HG03139 (cell line): ENCODE data around the gene PPIL3.
A peak's percentile ranks its signal among the peaks of the same experiment; 100 is the strongest.
"Not testable (repeated sequence)": the region's sequence is repeated elsewhere in the genome, so short reads cannot be mapped to it uniquely, and the experiment has no call there.

ENCODE experiments used
- ATAC-seq: cut with Tn5 transposase; IDR thresholded peaks from one replicate; pipeline ENCODE4 v1.9.1; 2021; ENCODE audit not compliant: unreplicated experiment

Gene PPIL3

DNA sequence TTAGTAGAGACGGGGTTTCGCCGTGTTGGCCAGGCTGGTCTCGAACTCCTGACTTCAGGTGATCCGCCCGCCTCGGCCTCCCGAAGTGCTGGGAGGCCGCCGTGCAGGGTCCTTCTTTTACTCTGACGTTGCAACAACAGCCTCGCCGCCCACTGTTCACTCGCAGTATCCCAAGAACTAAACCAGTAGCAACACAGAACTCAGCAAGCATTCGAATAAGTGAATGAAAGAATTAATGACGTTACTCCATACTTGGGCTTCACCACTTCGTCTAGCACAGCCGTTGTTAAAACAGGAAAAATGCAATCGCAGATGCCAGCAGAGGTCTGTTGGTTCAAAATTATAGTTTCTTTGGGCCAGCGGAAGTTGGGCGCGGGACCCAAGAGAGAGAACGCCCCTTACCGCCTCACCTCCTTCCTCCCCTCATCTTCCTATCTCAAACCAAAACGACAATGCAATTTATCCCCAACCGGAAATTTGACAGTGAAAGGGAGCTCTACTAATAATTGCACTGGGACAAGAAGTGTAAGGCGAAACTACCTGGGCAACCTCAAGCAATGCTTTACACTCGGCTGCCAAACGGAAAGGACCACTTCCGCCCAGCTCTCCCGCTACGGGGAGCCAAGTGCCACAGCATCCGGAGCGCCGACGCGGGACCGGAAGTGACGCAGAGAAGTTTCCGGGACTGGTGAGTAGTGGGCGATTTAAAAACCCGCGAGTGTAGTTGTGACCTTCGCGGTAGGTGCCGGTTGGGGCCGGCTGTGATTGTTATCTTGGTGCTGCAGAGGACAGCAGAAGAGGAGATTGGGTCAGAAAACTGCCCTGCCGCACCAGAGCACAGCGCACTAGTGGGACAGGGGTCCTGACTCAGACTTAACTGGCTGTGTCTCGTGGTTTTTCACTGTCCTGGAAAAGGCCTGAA, at the start of gene PPIL3, which contains the start of gene NIF3L1:
Gene PPIL3 (minus strand): TSS at position 374 of the 922 bp plus-strand sequence. CDS start 1,462 bp downstream, outside the sequence.
Gene NIF3L1 (plus strand): TSS at position 668 of the 922 bp plus-strand sequence. CDS start 2,573 bp downstream, outside the sequence.
- peak; percentile 89 for ATAC-seq

DNA sequence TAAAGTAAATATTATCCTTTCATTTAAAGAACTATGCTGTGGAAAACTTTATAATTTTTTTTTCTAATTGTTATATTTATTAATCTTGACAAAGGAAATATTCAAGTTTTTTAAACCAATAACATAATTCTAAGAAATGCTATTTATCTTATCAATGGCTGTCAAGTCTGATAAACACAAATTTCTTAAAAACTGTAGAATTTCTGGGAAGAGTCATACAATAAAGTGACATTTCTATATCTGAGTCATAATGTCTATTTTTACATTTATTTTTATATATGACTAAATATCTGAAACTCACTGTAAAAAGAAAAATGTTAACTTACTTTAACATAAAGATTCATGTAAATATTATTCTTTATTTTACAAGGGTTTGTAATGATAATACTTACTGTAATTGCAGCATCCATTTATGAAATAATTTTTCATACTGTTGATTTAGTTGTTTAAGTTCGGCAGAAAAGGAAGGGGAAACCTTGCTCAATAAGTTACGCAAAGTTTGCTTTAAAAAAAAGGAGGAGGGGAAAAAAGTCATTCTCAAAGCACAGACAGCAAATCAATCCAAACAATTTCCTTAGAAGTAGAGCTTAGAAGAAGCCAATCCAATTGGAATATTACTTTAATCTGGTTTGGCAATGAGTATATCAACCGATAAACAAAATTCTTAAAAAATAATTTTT, 42.2 kb upstream of the PPIL3 start:
- no peak for ATAC-seq

GRCh38 chr2:200929334-200930249, 40.7 kb upstream of the PPIL3 start:
- ATAC-seq, result no peak

DNA sequence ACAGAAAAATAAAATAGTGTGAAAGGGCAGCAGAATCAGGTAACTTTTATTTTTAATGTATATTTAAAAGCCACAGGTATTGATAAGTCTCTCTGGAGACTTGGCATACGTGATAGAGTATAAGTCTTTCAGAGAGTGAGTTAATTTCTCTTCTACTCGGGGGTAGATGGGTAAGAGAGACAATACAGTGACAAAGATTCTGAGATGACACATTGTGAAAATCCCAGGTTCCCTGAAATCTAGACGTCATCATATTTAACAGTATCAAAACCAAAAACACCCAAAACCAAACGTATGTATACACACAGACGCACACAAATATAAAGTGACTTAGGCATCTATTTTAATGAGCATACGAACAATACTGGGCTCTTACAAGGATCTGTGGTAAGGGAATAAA, 33.6 kb upstream of the PPIL3 start:
- no peak for ATAC-seq

DNA sequence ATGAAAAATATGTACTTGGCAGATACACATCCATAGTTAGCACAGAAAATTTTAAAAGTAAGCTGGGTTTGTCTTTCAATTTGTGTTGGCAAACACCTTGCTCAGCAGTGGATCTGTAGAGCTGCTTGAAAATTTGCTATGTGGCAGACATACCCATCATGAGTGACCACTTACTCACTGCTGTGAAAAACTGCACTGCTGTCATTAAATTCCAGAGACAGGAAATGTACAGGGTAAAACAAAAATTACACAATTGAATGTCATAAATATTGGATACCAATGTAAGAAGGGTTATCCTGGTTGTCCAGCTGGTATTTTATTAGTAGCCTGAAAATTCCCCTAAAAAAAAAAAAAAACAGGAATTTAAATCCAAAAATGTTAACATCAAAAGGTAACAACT, 24.8 kb upstream of the PPIL3 start:
- no peak for ATAC-seq

GRCh38 chr2:200909958-200910357, 21.1 kb upstream of the PPIL3 start:
- ATAC-seq, result no peak

DNA sequence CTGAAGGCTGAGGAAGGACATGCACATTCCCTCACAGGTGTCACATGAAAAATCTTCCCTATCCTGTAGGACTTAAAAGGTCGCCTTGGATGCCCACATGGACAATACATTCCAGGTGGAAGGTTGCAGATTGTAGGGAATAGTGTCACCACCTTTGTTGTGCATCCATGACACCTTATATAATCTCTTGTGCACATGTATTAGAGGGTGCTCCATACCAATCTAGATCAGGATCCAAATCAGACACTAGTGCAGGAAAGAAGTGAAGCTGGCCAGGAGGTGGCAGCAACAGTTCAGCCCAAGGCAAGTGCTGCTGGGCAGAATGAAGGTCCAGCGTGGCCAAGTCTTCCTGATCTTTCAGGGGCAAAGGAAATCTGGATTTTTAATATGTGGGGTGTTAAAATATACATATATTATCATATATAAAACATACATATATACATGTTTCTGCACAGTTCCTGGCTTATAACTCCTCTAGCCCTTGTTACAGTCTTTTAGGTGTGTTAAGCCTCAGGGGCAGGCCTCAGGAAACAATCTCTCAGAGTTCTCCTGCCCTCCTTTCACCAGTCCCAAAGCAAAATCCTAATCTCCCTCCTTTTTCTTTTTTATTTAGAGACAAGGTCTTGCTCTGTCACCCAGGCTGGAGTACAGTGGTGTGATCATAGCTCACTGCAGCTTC, 16.9 kb upstream of the PPIL3 start:
- ATAC-seq, result no peak

GRCh38 chr2:200901459-200902072, 12.7 kb upstream of the PPIL3 start:
- peak; percentile 98 for ATAC-seq

DNA sequence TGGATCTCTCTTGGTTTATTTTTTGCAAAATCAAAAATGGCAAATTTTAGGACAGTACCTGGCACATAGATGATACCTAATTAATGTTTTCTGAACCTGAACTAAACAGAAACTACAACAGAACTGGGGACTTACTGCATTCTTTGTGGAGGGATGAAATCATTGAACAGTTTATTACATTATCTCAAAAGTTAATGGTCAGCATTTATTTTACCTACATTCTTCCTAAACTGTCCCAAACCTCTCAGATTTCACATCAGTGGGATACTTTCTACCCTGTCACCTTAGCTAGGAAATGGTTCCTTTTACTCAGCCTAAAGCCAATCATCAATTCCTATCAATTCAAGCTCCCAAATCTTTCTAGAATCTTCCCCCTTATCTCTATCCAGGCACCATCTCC, 10.6 kb upstream of the PPIL3 start:
- ATAC-seq, result no peak

DNA sequence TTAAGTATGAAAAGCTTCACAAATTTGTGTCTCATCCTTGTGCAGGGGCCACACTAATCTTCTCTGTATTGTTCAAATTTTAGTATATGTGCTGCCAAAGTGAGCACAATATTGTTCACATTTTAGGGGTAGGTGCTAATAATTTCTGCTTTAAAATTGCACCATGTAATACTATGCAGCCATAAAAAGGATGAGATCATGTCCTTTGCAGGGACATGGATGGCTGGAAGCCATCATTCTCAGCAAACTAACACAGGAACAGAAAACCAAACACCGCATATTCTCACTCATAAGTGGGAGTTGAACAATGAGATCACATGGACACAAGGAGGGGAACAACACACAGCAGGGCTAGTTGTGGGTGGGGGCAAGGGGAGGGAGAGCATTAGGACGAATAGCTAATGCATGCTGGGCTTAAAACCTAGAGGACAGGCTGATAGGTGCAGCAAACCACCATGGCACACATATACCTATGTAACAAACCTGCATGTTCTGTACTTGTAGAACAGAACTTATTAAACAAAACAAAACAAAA, 7.1 kb downstream of the PPIL3 start:
- ATAC-seq, result not testable (repeated sequence)

GRCh38 chr2:200878289-200878880, 10.5 kb downstream of the PPIL3 start:
- no peak for ATAC-seq

DNA sequence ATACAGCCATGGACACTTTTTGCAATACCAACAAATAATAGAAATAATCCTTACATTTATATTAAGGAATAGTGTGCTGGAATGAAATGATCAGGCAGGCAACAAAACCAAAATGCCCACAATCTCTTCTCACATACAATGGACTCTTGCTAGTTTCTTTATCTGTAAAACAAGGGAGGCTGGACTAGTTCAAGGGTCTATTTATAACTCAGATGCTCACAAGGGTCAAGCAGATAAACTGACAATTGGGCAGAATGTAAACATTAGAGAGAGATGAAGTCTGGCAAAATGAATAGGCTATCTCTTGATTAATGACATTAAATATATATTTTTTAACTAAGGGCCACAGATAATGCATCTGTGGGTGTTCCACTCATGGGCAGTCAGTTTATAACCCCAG, 11.4 kb downstream of the PPIL3 start:
- ATAC-seq, result no peak

DNA sequence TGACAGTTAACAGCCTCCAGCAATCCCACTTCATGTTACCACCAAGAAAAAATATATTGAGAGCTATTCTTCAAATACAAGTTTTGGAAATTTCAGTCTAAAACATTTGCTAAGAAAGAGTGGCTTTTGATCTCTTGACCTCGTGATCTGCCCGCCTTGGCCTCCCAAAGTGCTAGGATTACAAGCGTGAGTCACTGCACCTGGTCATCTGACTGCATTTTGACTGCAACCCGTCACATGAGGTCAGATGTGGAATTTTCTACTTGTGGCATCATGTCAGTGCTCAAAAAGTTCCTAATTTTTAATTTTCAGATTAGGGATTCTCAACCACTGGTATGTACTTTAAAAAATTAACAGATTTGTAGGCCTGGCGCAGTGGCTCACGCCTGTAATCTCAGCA, 15.3 kb downstream of the PPIL3 start:
- ATAC-seq, result no peak

DNA sequence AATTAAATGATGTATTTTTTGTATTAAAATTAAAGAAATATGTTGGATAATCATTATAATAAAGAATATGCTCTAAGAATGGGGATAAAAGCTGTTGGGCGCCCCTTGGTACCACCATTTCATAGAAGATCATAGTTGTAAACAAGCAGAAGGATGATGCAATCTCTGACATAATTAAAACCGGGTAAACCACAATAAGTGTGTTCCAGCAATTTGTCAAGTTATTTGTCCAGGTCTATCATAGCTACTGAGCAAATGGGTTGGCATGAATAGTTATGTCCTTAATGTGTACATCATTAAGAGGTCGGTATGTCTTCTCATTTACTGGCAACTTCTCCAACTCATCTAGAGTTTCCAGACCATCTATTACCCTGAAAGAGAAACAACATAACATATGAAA, 17.7 kb downstream of the PPIL3 start:
- ATAC-seq, result no peak

DNA sequence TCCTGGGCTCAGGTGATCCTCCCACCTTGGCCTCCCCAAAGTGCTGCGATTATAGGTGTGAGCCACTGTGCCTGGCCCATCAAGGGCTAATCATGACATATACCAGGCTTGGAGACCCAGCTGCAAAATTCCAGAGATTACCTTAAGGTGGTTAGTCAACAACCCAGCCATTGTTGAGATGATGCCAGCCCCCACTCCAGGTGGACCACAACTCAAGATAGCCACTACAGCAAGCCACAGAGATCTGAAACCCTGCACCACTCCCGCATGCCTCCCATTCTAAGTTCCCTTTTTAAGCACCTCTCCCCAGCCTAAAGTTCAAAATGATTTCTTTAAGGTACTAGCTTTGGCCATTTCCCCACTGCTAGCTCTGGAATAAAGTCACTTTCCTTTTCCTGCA, 19.9 kb downstream of the PPIL3 start:
- ATAC-seq, result no peak

DNA sequence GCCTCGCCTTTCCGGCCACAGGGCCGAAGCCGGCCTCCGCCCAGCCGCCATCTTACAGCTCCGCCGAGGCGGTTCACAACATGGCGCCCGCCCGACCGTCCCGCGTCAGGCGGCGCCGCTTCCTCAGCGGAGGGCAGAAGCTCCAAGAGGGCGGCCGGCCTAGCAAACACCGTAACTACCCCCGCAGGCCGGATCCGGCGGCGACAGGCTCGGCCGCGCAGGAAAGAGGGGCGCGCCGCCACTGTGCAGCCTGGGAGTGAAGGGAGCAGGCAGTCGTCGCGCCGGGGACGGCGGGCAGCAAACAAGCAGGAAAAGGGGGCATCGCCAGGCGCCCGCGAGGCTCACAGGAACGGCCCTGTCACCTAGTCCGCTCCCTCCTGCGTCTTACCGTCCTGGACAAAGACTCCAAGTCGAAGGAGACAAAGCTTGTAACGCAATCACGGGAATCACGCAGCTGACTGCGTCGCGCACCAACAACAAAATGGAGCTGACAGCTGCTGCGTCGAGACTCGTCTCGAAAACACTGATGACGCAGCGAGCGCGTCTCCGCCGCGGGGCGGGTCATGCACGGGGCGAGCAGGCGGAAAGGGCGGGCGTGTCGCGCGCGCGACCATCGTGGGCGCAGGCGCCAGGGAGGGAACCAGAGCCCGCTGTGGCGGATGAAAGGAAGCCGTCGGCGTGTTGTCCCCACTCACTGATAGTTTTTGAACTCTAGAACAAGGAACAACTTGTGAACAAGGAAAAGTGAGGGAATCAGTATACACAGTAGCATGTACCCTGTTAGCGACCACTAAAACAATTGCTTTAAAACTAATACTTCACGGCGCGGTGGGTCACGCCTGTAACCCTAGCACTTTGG, 24.5 kb downstream of the PPIL3 start, which contains the start of gene CLK1:
Gene CLK1 (minus strand): TSS at position 483 of the 859 bp plus-strand sequence. CDS start 2,796 bp downstream, outside the sequence.
- peak; percentile 80 for ATAC-seq

GRCh38 chr2:200863782-200864175, 25.1 kb downstream of the PPIL3 start:
- no peak for ATAC-seq

- no peak for ATAC-seq
These were observed 26.3 kb downstream of the PPIL3 start for GRCh38 chr2:200862532-200863000.
